Endothelial cell of umbilical vein (primary cell): Measurements from ENCODE around the gene SV2C. TPM values are rescaled to one million over a fixed set of nuclear protein-coding genes. Genes with fewer than 3 reads are reported as not detected.

ENCODE experiments used
- BruUV-seq: library from RNA; stranded (reverse); fragments of 400-500 nt; replicated peaks from 2 replicates; lab custom pipeline; 2021; lab: Mats Ljungman, UMichigan
- CTCF ChIA-PET: fragments of 300-600, 350-600 bp; sonication (Branson Sonifier 250); formaldehyde crosslinking; loops from one replicate; lab custom pipeline; 2021; ENCODE audit warnings: antibody characterized with exemption, inconsistent platforms; lab: Charles Lee
- POLR2A ChIA-PET: fragments of 300-600, 350-600 bp; sonication (Branson Sonifier 250); formaldehyde crosslinking; loops from one replicate; lab custom pipeline; 2021; ENCODE audit warnings: antibody characterized with exemption, inconsistent platforms; lab: Charles Lee
- DNase-seq: peaks from one replicate; pipeline ENCODE4 v3.0.0-alpha.2; 2011; ENCODE audit warnings: low read depth, low spot score
- FAIRE-seq: peaks from 2 replicates; lab custom pipeline; 2011; peaks lifted over from hg19 to GRCh38; lab: Jason Lieb, UNC
- H2AFZ ChIP-seq: 2 replicates; pipeline ENCODE4 v1.6.0; 2012; ENCODE audit warnings: low read depth, low read length, control low read depth, inconsistent platforms
- H3K27ac ChIP-seq: 2 replicates; pipeline ENCODE4 v1.5.1; 2011; ENCODE audit warnings: low read depth, mild to moderate bottlenecking, control low read depth, low read length, moderate library complexity; ENCODE audit not compliant: insufficient read depth
- H3K27me3 ChIP-seq, 2 experiments: 2 replicates each; pipeline versions ENCODE4 v1.6.0 to v1.6.1; 2011; ENCODE audit warnings: low read length in 2 of 2, mixed read lengths in 1 of 2; ENCODE audit not compliant: control insufficient read depth in 2 of 2, insufficient read depth in 2 of 2
- H3K36me3 ChIP-seq, 2 experiments: 2 replicates in 1 of 2; 3 replicates in 1 of 2; pipeline ENCODE4 v1.5.1; 2011; ENCODE audit warnings: low read length in 2 of 2, mild to moderate bottlenecking in 1 of 2, moderate library complexity in 1 of 2; ENCODE audit not compliant: control insufficient read depth in 2 of 2, insufficient read depth in 2 of 2; ENCODE audit errors: extremely low read depth in 1 of 2
- H3K4me1 ChIP-seq: 3 replicates; pipeline ENCODE4 v1.5.1; 2011; ENCODE audit warnings: mild to moderate bottlenecking, low read length; ENCODE audit not compliant: control insufficient read depth, insufficient read depth; ENCODE audit errors: extremely low read depth
- H3K4me2 ChIP-seq: 2 replicates; pipeline ENCODE4 v1.6.1; 2011; ENCODE audit warnings: low read length, control low read depth, mixed read lengths; ENCODE audit not compliant: insufficient read depth
- H3K4me3 ChIP-seq, 3 experiments: fragments of 200-600 bp in 1 of 3; sonication (generic), shearing (Covaris generic) in 1 of 3; replicated peaks in 1 of 3; 2 replicates each; pipeline ENCODE4 v1.5.1; 2011 to 2016; ENCODE audit warnings: control low read depth in 3 of 3, low read length in 3 of 3, mild to moderate bottlenecking in 2 of 3, inconsistent platforms in 1 of 3, low read depth in 1 of 3, moderate library complexity in 1 of 3; ENCODE audit not compliant: insufficient read depth in 1 of 3
- H3K79me2 ChIP-seq: 2 replicates; pipeline ENCODE4 v1.6.0; 2012; ENCODE audit warnings: low read length, inconsistent platforms; ENCODE audit not compliant: control insufficient read depth, insufficient read depth
- H3K9ac ChIP-seq: replicated peaks from 2 replicates; pipeline ENCODE3; 2011; ENCODE audit warnings: low read length, control low read depth; ENCODE audit not compliant: insufficient read depth; ENCODE audit errors: extremely low read depth
- H3K9me1 ChIP-seq: replicated peaks from 3 replicates; pipeline ENCODE4 v1.6.0; 2011; ENCODE audit warnings: mild to moderate bottlenecking, low read length; ENCODE audit not compliant: control insufficient read depth, insufficient read depth; ENCODE audit errors: extremely low read depth
- H3K9me3 ChIP-seq: replicated peaks from 2 replicates; pipeline ENCODE4 v1.5.1; 2012; ENCODE audit warnings: low read length, inconsistent platforms; ENCODE audit not compliant: control insufficient read depth, insufficient read depth
- H4K20me1 ChIP-seq: replicated peaks from 2 replicates; pipeline ENCODE3; 2011; ENCODE audit warnings: mild to moderate bottlenecking, low read length; ENCODE audit not compliant: control insufficient read depth, insufficient read depth; ENCODE audit errors: extremely low read depth
- CTCF ChIP-seq, 2 donors: IDR thresholded peaks; 1 replicate in 1 of 2; 2 replicates in 1 of 2; pipeline ENCODE4 v1.5.1; 2011; ENCODE audit warnings: low read length in 2 of 2, mild to moderate bottlenecking in 2 of 2, moderate library complexity in 2 of 2, control low read depth in 1 of 2, inconsistent platforms in 1 of 2, low read depth in 1 of 2; ENCODE audit not compliant: insufficient read depth in 1 of 2; ENCODE audit errors: extremely low read depth in 1 of 2
- EZH2 ChIP-seq: IDR thresholded peaks from 2 replicates; pipeline ENCODE4 v1.6.1; 2012; ENCODE audit warnings: borderline replicate concordance, low read depth, mild to moderate bottlenecking, moderate library complexity, low read length, inconsistent platforms; ENCODE audit not compliant: severe bottlenecking
- FOS ChIP-seq: IDR thresholded peaks from 2 replicates; pipeline ENCODE4 v1.6.1; 2011; ENCODE audit warnings: mild to moderate bottlenecking, low read length, moderate library complexity, borderline replicate concordance; ENCODE audit not compliant: insufficient read depth
- GATA2 ChIP-seq: IDR thresholded peaks from 2 replicates; pipeline ENCODE4 v1.7.0; 2011; ENCODE audit warnings: low read depth, mild to moderate bottlenecking, moderate library complexity, mixed read lengths, low read length; ENCODE audit not compliant: insufficient read length, insufficient read depth
- JUN ChIP-seq: IDR thresholded peaks from 2 replicates; pipeline ENCODE4 v1.6.1; 2011; ENCODE audit warnings: borderline replicate concordance, low read depth; ENCODE audit not compliant: insufficient read length, insufficient read depth
- MAX ChIP-seq: IDR thresholded peaks from 2 replicates; pipeline ENCODE4 v1.6.1; 2011; ENCODE audit not compliant: insufficient read depth, insufficient read length
- MYC ChIP-seq: IDR thresholded peaks from one replicate; pipeline ENCODE4 v1.6.1; 2011; ENCODE audit warnings: mild to moderate bottlenecking, low read depth, low read length
- POLR2A ChIP-seq: IDR thresholded peaks from 2 replicates; pipeline ENCODE4 v1.6.1; 2012; ENCODE audit warnings: low read depth, mild to moderate bottlenecking, control low read depth, low read length
- POLR2AphosphoS5 ChIP-seq: IDR thresholded peaks from 2 replicates; pipeline ENCODE4 v1.6.1; 2012; ENCODE audit warnings: low read depth, mild to moderate bottlenecking, control low read depth, low read length, moderate library complexity; ENCODE audit not compliant: insufficient read depth
- dilution Hi-C: fragments of 300-500 bp; cut with MboI; formaldehyde crosslinking; loops from one replicate; pipeline ENCODE4 v1.15.0; 2019; ENCODE audit warnings: low sequenced_read_pairs; ENCODE audit not compliant: extremely low pct_ligation_motif_present
- intact Hi-C: fragments of 100-400 bp; cut with micrococcal nuclease; formaldehyde crosslinking; loops from one replicate; pipeline ENCODE4 v1.10.0; 2022
- polyA plus RNA-seq, 4 experiments: library from polyadenylated mRNA; depleted of rRNA in 3 of 4; stranded (reverse) in 3 of 4; unstranded in 1 of 4; fragments of >200 nt; gene quantifications; 2 replicates each; pipeline versions ENCODE4 v1.2.1 to v1.2.3, GENCODE V29; 2011 to 2012; ENCODE audit warnings: missing spikeins in 1 of 4
- total RNA-seq: library from RNA; stranded (reverse); gene quantifications from 2 replicates; pipeline ENCODE4 v1.2.3, GENCODE V29; 2021

The SV2C gene
- total and polyA plus RNA-seq, 2 donors (not counting 3 experiments of a cell fraction or from before 2014, with no cell fraction given): not detected

- dilution Hi-C loops: no loop called here
- no peak for FAIRE-seq
Observed at GRCh38 chr5:76145945-76146344, 62.8 kb downstream of the SV2C start.

GRCh38 chr5:76149636-76150035 is 66.5 kb downstream of the SV2C start:
- Histone ChIP-seq H3K4me3 (no peak overlapping the region), H3K79me2 (no peaks in the 10 kb centered on the region), H3K27ac (no peak overlapping the region), H3K4me1 (peaks cover 17% of the 10 kb centered on the region), H3K9me3 (no peaks in the 10 kb centered on the region), H2AFZ (no peak overlapping the region), H4K20me1 (no peaks in the 10 kb centered on the region), H3K36me3 (no peaks in the 10 kb centered on the region), H3K4me2 (no peak overlapping the region), H3K27me3 (peaks cover 0 to 3% of the 10 kb centered on the region in 2 experiments), H3K9me1 (no peaks in the 10 kb centered on the region), H3K9ac (no peak overlapping the region)
- DNase-seq: no peak
- dilution Hi-C loops: no loop called here
- TF ChIP-seq POLR2AphosphoS5 (no peak), FOS (no peak), MYC (no peak), GATA2 (no peak), EZH2 (no peak), POLR2A (no peak), CTCF (IDR thresholded peaks at IDR 0.05; ENCODE audit: extremely low read depth in 1 of 2, insufficient read depth in 1 of 2, low read depth in 1 of 2, low read length in 2 of 2) (no peak), MAX (no peak), JUN (no peak)
- ChIA-PET POLR2A (no interaction called here), CTCF (no interaction called here)
- intact Hi-C loops: no loop called here
- BruUV-seq: no TSS peak
- no peak for FAIRE-seq

More at GRCh38 chr5:76145945-76146344, 62.8 kb downstream of the SV2C start:
- H3K4me3 ChIP-seq: no peak overlapping the region
- no TSS peak for BruUV-seq
- DNase-seq: no peak
- H3K27ac ChIP-seq: no peak overlapping the region
- no peak overlapping the region for H3K4me2 ChIP-seq
- H3K9me1 ChIP-seq: no peaks in the 10 kb centered on the region
- H3K4me1 ChIP-seq: no peaks in the 10 kb centered on the region
- ChIA-PET CTCF (interaction anchor here (0.8 to 1.5 kb wide), 3 partner anchors 18 to 629 kb away, joined by 3 to 10 read pairs (median 4); no protein-coding TSS in a partner anchor), POLR2A (no interaction called here)
- no peaks in the 10 kb centered on the region for H3K9me3 ChIP-seq
- H3K27me3 ChIP-seq: peaks cover 0 to 2% of the 10 kb centered on the region in 2 experiments
- H4K20me1 ChIP-seq: no peaks in the 10 kb centered on the region
- intact Hi-C loops: no loop called here
- no peaks in the 10 kb centered on the region for H3K36me3 ChIP-seq
- TF ChIP-seq CTCF (IDR thresholded peaks at IDR 0.05; ENCODE audit: extremely low read depth in 1 of 2, insufficient read depth in 1 of 2, low read depth in 1 of 2, low read length in 2 of 2) (peak in 1 of 2 donors; percentile 3), EZH2 (no peak)
- H3K79me2 ChIP-seq: no peaks in the 10 kb centered on the region
- H2AFZ ChIP-seq: no peak overlapping the region
- no peak overlapping the region for H3K9ac ChIP-seq
